Measurements from ENCODE around the gene EPS8L1. TPM values are rescaled to one million over a fixed set of nuclear protein-coding genes. Genes with fewer than 3 reads are reported as not detected.
"Not testable (repeated sequence)": the region's sequence is repeated elsewhere in the genome, so short reads cannot be mapped to it uniquely, and the experiment has no call there.

The EPS8L1 gene
- total RNA-seq, 1 donor from 2014 or later: 7.9 TPM

DNA sequence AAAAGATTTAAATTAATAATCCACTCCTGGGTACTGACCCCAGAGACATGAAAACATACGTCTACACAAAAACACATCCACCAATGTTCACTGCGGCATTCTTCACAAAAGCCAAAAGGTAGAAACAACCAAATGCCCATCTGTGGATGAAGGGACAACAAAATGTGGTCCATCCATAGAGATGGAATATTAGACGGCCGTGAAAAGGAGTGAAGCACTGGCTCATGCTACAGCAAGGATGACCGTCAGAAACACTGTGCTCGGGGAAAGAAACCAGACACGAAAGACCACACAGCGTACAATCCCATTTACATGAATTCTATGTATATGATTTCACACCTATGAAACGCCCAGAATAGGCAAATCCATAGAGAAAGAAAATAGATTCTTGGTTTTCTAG lies 18.8 kb upstream of the EPS8L1 start:
- Mint-ChIP-seq H3K9me3 (ENCODE audit: low read depth) (no peaks in the 10 kb centered on the region), H3K4me3 (ENCODE audit: unreplicated experiment) (no peak overlapping the region), H3K36me3 (ENCODE audit: low read depth) (peaks cover 23% of the 10 kb centered on the region), H3K27ac (ENCODE audit: unreplicated experiment) (no peak overlapping the region), H3K27me3 (ENCODE audit: low read depth) (no peaks in the 10 kb centered on the region), H3K4me1 (ENCODE audit: low read depth) (peaks cover 6% of the 10 kb centered on the region)
- TF ChIP-seq, protein P1, sequence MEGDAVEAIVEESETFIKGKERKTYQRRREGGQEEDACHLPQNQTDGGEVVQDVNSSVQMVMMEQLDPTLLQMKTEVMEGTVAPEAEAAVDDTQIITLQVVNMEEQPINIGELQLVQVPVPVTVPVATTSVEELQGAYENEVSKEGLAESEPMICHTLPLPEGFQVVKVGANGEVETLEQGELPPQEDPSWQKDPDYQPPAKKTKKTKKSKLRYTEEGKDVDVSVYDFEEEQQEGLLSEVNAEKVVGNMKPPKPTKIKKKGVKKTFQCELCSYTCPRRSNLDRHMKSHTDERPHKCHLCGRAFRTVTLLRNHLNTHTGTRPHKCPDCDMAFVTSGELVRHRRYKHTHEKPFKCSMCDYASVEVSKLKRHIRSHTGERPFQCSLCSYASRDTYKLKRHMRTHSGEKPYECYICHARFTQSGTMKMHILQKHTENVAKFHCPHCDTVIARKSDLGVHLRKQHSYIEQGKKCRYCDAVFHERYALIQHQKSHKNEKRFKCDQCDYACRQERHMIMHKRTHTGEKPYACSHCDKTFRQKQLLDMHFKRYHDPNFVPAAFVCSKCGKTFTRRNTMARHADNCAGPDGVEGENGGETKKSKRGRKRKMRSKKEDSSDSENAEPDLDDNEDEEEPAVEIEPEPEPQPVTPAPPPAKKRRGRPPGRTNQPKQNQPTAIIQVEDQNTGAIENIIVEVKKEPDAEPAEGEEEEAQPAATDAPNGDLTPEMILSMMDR (IDR thresholded peaks at IDR 0.05): no peak
- no peak for DNase-seq (ENCODE audit: low spot score)

DNA sequence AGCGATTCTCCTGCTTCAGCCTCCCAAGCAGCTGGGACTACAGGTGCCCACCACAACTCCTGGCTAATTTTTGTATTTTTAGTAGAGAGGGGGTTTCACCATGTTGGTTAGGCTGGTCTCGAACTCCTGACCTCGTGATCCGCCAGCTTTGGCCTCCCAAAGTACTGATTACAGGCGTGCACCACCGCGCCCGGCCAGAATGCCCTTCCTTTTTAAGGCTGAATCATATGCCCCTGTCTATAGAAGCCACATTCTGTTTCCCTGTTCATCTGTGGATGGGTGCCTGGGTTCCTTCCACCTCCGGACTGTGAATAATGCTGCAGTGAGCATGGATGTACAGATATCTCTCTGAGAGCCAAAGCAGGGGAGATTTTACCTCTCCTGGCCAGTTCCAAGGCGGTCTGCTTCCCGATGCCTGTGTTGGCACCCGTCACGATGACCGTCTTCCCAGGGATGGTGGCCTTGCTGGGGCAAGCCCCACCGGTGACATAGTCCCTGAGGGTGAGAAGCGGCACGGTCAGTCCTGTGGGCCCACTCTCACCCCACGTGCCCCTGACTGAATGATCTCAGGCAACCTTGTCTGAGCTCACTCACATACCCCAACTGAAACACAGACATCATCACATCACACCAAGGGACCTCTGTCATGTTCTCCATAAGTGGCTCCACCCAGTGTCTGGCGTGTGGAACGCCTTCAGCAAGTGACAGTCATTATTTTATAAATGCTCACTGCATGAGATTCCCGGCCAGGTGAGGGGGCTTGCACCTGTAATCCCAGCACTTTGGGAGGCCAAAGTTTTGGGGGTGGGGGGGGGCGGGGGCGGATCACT lies 16.7 kb upstream of the EPS8L1 start:
- Mint-ChIP-seq H3K4me3 (ENCODE audit: unreplicated experiment) (no peak overlapping the region), H3K4me1 (ENCODE audit: low read depth) (peaks cover 13% of the 10 kb centered on the region), H3K36me3 (ENCODE audit: low read depth) (peaks cover 16% of the 10 kb centered on the region), H3K9me3 (ENCODE audit: low read depth) (no peaks in the 10 kb centered on the region), H3K27me3 (ENCODE audit: low read depth) (no peaks in the 10 kb centered on the region), H3K27ac (ENCODE audit: unreplicated experiment) (no peak overlapping the region)
- DNase-seq (ENCODE audit: low spot score): no peak
- TF ChIP-seq, protein P1 (IDR thresholded peaks at IDR 0.05): peak; percentile 25

DNA sequence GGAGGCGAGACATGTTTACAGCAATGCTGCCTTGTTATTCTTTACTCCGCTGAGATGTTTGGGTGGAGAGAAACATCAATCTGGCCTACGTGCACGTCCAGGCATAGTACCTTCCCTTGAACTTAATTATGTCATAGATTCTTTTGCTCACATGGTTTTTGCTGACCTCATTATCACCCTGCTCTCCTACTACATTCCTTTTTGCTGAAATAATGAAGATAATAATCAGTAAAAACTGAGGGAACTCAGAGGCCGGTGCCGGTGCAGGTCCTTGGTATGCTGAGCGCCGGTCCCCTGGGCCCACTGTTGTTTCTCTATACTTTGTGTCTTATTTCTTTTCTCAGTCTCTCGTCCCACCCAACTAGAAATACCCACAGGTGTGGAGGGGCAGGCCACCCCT lies 15.4 kb upstream of the EPS8L1 start:
- Mint-ChIP-seq H3K27ac (ENCODE audit: unreplicated experiment) (peak overlapping the region; percentile 41), H3K36me3 (ENCODE audit: low read depth) (peaks cover 14% of the 10 kb centered on the region), H3K4me1 (ENCODE audit: low read depth) (peaks cover 13% of the 10 kb centered on the region)
- DNase-seq (ENCODE audit: low spot score); H3K9me3 Mint-ChIP-seq (ENCODE audit: low read depth); H3K27me3 Mint-ChIP-seq (ENCODE audit: low read depth); H3K4me3 Mint-ChIP-seq (ENCODE audit: unreplicated experiment): not testable (repeated sequence)

DNA sequence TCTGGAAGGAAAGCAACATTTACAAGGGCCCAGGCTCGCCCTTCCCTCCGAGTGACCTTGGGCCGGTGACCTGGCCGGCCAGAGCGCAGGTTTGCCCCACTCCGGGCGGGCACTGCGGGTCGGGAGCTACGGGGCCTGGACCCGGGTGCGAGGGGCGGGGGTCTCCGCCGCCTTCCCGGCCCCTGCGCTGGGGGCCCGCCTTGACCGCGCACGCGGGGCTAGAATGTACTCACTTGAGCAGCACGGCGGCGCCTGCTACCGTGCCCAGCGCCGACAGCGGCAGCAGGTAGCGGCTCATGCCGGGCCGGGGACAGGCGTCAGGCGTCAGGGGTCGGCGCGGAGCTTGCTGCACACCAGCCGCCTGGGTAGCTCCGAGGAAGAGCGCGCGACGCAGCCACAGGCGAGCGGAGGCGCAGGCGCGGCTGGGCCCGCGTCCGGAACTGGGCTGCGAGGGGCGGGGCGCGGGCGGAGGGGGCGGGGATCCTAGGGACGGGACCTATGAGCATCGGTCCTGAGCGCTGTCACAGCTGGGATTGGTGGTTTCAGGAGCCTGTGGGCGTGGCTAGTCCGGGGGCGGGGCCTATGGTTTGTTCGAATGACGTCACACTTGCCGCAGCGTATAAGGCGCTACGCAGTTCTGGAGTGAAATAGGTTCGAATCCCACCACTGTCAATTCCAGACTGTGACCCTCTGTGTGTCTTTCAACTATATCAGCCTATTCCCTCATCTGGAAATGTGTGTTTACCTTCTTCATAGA lies 12.8 kb upstream of the EPS8L1 start, which contains the start of gene RDH13:
Gene RDH13, minus strand, starts transcription at position 414 of the 757 bp plus-strand sequence. Its CDS starts 116 bp downstream, at position 298.
- Mint-ChIP-seq H3K4me1 (ENCODE audit: low read depth) (peaks cover 13% of the 10 kb centered on the region), H3K27ac (ENCODE audit: unreplicated experiment) (no peak within 1 kb of the TSS), H3K36me3 (ENCODE audit: low read depth) (peaks cover 3% of the 10 kb centered on the region), H3K27me3 (ENCODE audit: low read depth) (peaks cover 8% of the 10 kb centered on the region), H3K4me3 (ENCODE audit: unreplicated experiment) (peak within 1 kb of the TSS; percentile 80), H3K9me3 (ENCODE audit: low read depth) (no peaks in the 10 kb centered on the region)
- TF ChIP-seq, protein P1 (IDR thresholded peaks at IDR 0.05): peak; percentile 14
- peak; percentile 98 for DNase-seq (ENCODE audit: low spot score)

DNA sequence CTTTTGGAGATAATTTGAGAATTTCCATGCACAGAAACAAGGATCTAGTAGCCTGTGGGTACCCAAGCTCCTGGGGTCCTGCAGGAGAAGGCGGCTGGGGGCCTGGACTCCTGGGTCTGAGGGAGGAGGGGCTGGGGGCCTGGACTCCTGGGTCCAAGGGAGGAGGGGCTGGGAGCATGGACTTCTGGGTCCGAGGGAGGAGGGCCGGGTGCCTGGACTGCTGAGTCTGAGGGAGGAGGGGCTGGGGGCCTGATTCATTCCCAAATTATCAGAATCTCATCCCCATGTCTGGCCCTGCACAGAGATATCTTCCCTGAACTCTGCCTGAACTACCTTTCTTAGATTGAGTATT lies 12.2 kb upstream of the EPS8L1 start:
- no peak overlapping the region for H3K27ac Mint-ChIP-seq (ENCODE audit: unreplicated experiment)
- DNase-seq (ENCODE audit: low spot score): no peak
- no peak overlapping the region for H3K4me3 Mint-ChIP-seq (ENCODE audit: unreplicated experiment)
- H3K36me3 Mint-ChIP-seq (ENCODE audit: low read depth): peaks cover under 1% of the 10 kb centered on the region
- TF ChIP-seq, protein P1 (IDR thresholded peaks at IDR 0.05): no peak
- peaks cover 8% of the 10 kb centered on the region for H3K27me3 Mint-ChIP-seq (ENCODE audit: low read depth)
- H3K4me1 Mint-ChIP-seq (ENCODE audit: low read depth): peaks cover 13% of the 10 kb centered on the region
- H3K9me3 Mint-ChIP-seq (ENCODE audit: low read depth): no peaks in the 10 kb centered on the region

DNA sequence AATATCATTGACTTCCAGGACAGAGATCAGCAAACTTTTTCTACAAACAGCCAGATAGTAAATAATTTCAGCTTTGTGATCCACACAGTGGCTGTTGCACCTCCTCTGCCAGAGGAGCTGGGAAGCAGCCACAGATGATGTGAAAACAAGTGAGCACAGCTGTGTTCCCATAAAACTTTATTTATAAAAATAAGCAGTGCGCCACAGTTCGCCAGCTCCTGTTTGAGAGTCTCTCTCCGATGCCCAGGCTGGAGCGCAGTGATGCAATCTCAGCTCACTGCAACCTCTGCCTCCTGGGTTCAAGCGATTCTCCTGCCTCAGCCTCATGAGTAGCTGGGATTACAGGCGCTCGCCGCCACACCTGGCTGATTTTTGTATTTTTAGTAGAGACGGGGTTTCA lies 10.2 kb upstream of the EPS8L1 start:
- H3K4me3 Mint-ChIP-seq (ENCODE audit: unreplicated experiment); H3K36me3 Mint-ChIP-seq (ENCODE audit: low read depth); H3K27ac Mint-ChIP-seq (ENCODE audit: unreplicated experiment); H3K9me3 Mint-ChIP-seq (ENCODE audit: low read depth); H3K27me3 Mint-ChIP-seq (ENCODE audit: low read depth); DNase-seq (ENCODE audit: low spot score): not testable (repeated sequence)
- peaks cover 18% of the 10 kb centered on the region for H3K4me1 Mint-ChIP-seq (ENCODE audit: low read depth)
